GM10847 (cell line): ENCODE data around the gene SAMSN1.

ENCODE experiments used
- POLR2A ChIP-seq: IDR thresholded peaks from 2 replicates; pipeline ENCODE4 v1.6.1; 2011; ENCODE audit not compliant: insufficient read length; ENCODE audit errors: extremely low read depth

SAMSN1 gene

DNA sequence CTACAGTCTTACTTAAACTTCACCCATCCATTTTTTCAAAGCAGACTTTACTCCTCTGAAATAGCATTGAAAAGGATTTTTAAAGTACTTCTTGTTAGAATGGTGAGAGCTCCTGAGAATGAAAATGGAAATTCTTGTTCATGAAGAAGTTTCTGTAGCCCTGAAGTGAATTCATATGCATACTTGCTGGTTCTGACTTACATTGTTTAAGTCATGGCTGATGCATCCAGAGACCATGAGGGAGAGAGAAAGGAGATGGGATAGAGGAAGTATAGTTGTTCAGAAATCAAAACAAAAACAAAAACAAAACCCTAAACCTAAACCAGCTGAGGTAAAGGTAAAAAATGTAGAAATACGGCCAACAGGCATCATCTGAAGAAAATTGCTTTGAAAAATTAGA lies 27.1 kb upstream of the SAMSN1 start:
- TF ChIP-seq POLR2A, result no peak

DNA sequence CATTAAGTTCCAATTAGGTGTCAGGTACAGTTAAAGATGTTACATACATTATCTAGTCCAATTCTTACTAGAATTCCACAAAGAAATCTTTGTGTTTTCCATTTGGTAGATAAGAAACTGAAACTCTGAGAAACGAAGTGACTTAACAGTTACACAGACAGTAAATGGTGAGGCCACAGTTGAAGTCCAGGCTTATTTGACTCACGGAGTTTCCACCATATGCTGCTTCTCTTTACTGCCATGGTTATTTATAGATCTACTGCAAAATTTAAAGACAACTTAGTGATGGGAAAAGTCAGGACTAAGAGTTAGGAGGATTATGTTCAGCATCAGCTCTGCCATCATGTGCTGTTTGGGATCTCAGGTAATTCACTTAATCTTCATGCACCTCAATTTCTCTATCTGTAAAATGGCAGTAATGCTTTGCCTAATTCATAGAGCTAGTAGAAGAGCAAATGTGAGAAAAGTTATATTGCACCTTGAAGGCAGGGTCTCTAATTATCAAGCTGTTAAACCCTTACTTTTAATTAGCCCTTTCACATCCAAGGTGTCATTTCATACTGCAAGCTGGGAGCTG lies 26.2 kb upstream of the SAMSN1 start:
- no peak for TF ChIP-seq POLR2A

DNA sequence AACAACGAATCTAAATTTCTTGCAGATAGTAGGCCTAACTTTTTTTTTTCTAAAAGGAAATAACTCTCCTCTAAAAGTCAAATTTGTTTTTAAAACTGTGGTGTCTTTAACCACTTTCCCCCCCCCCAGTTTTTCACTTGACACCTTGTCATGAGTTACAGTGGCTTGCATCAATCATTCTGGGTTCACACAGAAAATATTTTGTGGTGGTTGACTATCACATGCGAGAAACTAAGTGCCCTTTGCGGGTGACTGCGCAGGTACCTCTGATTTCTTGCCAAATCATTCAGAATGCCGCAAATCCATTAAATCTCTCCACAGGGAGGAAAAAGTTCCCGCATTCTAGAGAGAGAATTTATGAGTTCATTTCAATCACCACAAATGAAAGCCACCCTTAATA lies 23.8 kb upstream of the SAMSN1 start:
- TF ChIP-seq POLR2A, result no peak

DNA sequence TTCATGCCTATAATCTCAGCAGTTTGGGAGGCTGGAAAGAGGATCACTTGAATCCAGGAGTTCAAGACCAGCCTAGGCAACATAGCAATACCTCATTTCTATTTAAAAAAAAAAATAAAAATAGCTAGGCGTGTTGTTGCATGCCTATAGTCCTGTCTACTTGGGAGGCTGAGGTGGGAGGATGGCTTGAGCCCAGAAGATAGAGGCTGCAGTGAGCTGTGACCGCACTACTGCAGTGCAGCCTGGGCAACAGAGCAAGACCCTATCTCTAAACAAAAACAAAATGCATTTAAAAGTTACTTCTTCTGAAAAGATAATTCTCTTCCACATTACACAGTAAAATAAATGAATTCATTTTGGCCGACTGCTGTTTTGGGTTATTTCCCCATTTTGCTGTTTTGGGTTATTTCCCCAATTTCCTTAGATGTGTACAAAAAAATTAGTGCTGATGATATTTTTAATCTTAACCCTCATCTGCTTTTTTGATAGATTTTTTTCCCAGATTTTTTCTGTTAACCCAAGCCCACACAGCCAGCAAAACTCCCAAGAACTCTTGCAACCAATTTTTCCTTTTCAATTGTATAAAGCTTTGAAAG lies 23.0 kb upstream of the SAMSN1 start:
- no peak for TF ChIP-seq POLR2A

DNA sequence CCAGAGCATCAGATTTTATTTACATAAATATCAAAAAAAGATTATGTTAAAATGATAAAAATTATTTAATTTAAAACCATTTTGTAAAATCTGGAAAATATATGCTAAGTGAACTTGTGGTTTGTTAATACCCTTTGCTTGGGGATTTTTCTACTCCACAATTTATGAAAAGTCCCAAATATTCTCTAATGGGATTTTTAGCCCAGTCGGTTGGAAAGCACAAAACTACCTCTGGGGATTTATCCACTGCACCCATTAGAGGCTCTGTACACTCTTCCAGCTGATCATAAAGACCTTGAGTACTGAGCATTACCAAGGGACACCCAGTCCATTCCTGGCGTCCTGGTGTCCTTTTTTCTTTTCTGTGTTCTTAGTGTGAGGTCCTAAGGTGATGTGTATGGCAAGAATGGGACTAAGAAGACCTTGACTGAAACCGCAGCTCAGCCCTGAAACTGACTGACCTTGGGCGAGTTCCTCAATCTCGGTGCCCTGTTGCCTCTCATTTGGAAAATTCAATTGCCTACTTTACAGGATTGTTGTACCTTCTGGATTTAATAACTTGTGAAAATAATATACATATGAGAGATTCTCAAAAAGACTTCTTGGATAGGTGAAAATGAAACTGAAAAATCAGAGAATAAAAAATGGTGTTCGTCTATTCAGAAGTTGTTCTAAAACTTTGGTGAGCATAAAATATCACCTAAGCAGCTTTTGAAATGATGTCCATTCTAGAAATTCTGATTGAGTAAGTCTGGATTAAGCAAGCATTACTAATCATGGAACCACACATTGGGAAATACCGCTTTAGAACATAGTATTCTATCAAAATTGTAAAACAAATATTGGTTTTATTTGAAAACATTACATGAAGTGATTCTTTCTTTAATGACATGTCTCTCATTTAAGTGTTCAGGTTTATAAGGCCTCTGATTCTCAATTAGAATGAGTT lies 21.5 kb upstream of the SAMSN1 start:
- TF ChIP-seq POLR2A, result no peak

DNA sequence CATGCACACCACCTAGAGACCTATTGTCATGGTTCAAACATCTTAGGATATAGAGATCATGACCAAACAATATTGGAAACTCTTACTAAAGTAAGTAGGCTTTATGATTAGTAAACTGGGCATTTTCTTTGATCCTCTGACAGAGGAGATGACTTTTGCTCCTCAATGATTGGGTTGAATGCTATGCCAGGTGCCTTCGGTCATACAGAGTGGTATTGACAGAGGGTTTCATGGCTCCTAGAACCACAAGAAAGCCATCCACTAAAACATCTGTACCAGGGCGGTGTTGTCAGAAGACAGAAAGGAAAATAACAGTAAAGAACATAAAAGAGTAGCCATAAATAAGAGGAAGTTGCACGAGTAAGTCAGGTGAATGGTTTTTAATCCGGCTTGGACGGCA lies 20.8 kb upstream of the SAMSN1 start:
- no peak for TF ChIP-seq POLR2A

DNA sequence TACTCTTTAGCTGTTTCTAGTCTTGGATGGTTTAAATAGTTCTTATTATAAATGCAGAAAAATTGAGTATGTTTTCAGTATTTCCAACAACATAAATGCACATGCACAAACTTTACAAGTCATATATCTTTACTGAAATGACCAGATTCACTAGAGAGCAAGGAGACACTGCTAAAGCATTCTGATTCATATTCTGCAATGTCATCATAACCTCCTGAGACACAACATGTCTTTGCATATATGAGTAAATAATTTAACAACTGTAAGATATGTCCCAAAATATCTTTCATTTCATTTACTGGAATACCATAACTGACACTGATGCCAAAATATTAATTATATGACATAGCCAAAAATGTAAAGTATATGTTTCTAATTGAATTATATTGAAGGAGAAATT lies 16.8 kb upstream of the SAMSN1 start:
- no peak for TF ChIP-seq POLR2A

DNA sequence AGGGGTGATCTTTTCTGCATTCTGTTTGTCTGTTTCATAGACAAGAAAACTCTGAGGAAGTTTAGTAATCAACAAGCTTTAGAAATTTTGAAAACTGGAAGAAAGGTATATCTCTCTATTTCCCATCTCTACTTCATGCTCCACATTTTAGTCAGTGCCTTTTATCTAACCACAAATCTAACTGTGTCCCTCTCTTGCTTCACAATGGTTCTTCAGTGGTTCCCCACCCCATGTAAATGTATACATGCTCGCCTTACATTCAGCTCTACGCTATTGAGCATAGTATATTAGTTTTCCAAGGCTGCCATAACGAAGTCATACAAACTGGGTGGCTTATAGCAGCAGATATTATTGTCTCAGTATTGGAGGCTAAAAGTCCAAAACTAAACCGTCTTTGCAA lies 14.4 kb upstream of the SAMSN1 start:
- TF ChIP-seq POLR2A, result no peak

DNA sequence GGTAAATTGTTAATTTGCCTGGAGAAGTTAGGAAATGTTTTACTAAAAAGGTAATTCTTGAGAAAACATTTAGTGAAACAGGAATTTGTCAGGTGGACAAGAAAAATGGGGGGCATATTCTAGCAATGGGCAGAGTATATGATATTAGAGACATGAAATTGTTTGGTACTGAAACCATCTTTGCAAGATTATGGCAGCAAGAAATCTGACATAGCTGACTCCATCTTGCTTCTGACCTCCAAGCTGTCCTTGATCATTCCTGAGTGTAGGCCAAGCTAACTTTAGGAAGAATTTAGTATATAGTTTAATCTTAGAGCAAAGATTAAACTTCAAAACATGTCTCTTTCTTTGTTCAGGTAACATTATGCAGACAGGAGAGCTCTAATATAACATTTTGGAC lies 14.0 kb upstream of the SAMSN1 start:
- no peak for TF ChIP-seq POLR2A

DNA sequence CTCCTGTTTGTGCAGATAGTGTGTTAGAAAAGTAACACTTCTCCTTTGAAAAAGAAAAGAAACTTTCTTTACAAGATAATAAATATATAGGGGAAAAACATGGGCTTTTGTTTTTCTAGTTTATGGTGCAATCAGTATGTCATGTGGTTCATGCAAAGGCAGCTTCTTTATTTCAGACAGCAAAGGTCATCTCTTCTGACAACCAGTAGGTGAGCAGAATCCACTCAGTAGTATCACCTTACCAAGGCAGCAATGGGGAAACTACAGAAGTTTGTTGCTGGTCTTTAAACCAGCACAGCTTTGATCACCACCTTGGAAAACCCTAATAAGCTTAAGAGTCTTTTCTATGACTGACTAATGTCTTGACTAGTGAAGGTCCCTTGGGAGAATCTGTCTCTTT lies 13.0 kb upstream of the SAMSN1 start:
- TF ChIP-seq POLR2A, result no peak

DNA sequence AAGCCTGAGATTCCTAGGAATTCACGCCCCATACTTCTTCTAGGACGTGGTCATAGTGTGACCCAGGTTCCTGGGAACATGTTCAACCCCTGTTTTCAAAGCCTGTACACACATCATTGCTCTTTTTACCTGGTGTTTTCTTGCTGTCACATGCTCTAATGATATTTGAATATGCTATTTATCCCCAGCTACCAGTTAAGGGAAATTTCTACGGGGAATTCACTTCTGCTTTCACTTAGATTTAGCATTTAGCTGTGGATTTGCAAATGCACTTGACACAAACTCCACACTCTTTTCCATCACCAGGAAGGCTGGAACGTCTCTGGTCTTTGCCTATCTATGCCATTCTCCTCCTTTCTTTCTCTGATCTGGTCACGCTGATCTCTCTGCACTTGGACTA lies 11.3 kb upstream of the SAMSN1 start:
- no peak for TF ChIP-seq POLR2A

DNA sequence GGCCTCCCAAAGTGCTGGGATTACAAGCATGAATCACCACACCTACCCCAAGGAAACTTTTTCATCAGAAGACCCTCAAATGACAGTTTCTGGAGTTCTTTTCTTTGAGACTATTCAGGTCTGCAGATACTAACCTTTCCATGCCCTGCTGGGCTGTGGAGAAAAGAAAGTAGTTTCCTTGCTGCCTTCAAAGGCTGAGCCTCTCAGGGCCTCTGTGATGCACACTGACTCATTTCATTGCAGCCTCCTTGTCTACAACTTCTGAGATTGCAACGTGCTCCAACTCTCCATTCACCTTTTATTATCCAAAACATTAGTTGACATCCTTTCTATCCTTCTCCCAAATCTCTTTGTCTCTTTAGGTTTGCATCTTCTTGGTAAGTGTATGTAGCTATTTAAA lies 8.8 kb upstream of the SAMSN1 start:
- TF ChIP-seq POLR2A, result no peak

DNA sequence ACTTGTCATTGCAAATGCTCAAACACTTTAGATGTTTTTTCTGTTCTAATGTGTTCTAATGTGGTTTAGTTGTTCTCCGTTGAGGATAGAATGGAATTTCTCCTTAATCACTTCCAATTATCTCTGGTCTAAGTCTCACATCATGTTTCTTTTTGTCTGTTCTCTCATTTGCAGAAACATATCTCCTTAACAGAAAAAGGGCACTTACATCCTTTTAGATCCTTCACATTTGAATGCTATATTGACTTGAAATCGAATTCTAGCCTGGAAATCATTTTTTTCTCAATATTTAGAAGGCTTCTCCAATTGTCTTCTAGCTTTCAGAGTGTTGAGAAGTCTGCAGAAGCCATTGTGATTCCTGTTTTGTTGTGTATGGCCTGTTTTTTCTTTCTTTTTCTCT lies 7.3 kb upstream of the SAMSN1 start:
- TF ChIP-seq POLR2A, result no peak

DNA sequence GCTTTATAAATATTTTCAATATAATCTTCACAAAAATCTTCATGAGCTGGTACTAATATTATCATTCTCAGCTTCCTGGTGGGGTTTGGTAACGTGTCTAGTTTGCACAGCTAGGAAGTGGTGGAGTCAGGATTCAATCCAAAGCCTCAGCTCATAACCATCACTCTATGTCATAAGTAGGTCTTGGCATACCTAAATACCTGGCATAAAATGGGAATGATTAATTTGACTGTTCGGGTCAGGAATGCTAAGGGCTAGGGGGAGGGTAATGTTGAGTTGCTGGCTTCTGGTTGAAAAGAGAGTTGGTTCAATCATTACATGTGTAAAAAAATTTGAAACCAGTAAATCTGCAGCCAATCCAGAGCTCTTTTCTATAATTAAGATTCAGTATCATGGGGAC lies 5.6 kb upstream of the SAMSN1 start:
- no peak for TF ChIP-seq POLR2A

DNA sequence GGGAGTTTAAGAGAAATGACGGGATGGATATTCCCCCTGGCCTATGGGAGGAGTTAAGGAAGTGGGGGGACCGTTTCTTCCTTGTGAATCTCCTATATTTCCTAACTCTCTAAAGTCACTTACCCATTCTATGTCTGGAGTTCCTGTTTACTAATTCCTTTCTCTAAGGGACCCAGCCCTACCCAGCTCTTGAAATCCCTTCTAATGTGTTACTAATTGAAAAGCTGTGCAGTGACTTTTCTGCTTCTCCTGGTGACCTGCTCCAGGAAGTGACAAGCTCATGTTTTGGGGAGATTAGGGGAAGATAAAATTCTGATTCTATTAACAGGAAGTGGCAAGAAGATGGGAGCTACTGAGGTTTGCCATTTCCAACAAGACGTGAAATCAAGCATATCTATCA lies 4.0 kb upstream of the SAMSN1 start:
- TF ChIP-seq POLR2A, result no peak

DNA sequence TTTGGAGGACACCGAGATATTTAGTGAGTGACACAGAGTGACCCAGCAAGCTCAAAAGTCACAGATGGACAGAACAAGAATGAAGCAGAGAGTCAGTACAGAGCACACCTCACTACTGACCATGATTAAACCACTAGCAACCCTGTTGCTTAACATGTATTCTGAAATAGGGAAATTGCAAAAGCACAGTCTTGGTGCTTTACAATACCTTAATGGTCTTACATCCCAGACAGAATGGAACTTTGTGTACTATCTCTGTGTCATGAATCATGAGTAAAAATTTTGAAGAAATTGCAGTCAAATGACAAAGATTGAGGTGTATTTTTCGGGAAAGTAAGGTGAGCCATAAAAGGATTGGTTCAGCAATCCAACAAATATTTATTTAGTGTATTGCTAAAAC lies 2.7 kb upstream of the SAMSN1 start:
- no peak for TF ChIP-seq POLR2A
